Calu3 (cell line): Measurements from ENCODE around the gene CDA. TPM values are rescaled to one million over a fixed set of nuclear protein-coding genes. Genes with fewer than 3 reads are reported as not detected.

Experiments used
- BruUV-seq: library from RNA; stranded (reverse); fragments of 400-500 nt; replicated peaks from 2 replicates; lab custom pipeline; 2021; lab: Mats Ljungman, UMichigan
- CTCF ChIA-PET: fragments of 300-600 bp; sonication (Branson Sonifier 250); formaldehyde crosslinking; loops from one replicate; lab custom pipeline; 2022; ENCODE audit warnings: antibody characterized with exemption; lab: Charles Lee
- DNase-seq: peaks from one replicate; pipeline ENCODE4 v3.0.0; 2022
- H3K27ac Mint-ChIP-seq: one replicate; pipeline ENCODE4 v1.8.0; 2022; ENCODE audit warnings: mixed read lengths; ENCODE audit not compliant: unreplicated experiment
- H3K27me3 Mint-ChIP-seq: one replicate; pipeline ENCODE4 v1.8.0; 2022; ENCODE audit warnings: mixed read lengths; ENCODE audit not compliant: unreplicated experiment
- H3K36me3 Mint-ChIP-seq: one replicate; pipeline ENCODE4 v1.8.0; 2022; ENCODE audit warnings: mild to moderate bottlenecking, moderate library complexity, mixed read lengths; ENCODE audit not compliant: insufficient read depth, unreplicated experiment
- H3K4me1 Mint-ChIP-seq: one replicate; pipeline ENCODE4 v1.8.0; 2022; ENCODE audit warnings: mild to moderate bottlenecking, low read depth, mixed read lengths; ENCODE audit not compliant: unreplicated experiment
- H3K4me3 Mint-ChIP-seq: one replicate; pipeline ENCODE4 v1.8.0; 2022; ENCODE audit warnings: mild to moderate bottlenecking, low read depth, moderate library complexity, mixed read lengths; ENCODE audit not compliant: unreplicated experiment
- H3K9me3 Mint-ChIP-seq: one replicate; pipeline ENCODE4 v1.8.0; 2022; ENCODE audit warnings: low read depth, mixed read lengths; ENCODE audit not compliant: unreplicated experiment
- intact Hi-C: fragments of 100-400 bp; cut with micrococcal nuclease; formaldehyde crosslinking; loops from one replicate; pipeline ENCODE4 v1.10.0; 2022; ENCODE audit not compliant: unreplicated experiment
- total RNA-seq: library from RNA; stranded (reverse); gene quantifications from 2 replicates; pipeline ENCODE4 v1.2.3, GENCODE V29; 2022
- TF ChIP-seq, protein P1 (sequence below): fragments of 200-600 bp; IDR thresholded peaks from one replicate; pipeline ENCODE4 v1.8.0; 2022; ENCODE audit warnings: antibody characterized with exemption; ENCODE audit not compliant: unreplicated experiment

CDA gene
- total RNA-seq, 1 experiment from 2014 or later = 9.0 TPM

DNA sequence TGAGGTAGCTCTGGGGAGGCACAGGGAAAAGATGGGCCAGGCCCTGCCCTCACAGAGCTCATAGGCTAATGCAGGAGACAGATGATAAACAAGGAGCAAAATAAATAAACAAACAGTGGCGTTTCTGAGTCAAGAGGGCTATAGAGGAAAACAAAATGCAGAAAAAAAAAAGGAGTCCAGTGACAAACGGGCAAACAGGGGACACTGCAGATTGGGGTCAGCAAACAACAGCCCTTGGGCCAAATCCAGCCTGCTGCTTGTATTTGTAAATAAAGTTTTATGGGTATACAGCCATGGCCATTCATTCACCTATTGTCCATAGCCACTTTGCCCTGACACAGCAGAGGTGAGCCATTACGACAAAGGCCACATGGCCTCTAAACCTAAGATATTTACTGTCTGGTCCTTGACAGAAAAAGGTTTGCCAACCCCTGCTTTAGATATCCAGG is 25.3 kb downstream of the CDA start:
- Mint-ChIP-seq H3K4me3 (no peak overlapping the region), H3K27me3 (no peaks in the 10 kb centered on the region), H3K9me3 (no peaks in the 10 kb centered on the region), H3K36me3 (peaks cover 18% of the 10 kb centered on the region), H3K27ac (peak overlapping the region; percentile 91), H3K4me1 (peaks cover 27% of the 10 kb centered on the region)
- no peak for DNase-seq
- TF ChIP-seq, protein P1, sequence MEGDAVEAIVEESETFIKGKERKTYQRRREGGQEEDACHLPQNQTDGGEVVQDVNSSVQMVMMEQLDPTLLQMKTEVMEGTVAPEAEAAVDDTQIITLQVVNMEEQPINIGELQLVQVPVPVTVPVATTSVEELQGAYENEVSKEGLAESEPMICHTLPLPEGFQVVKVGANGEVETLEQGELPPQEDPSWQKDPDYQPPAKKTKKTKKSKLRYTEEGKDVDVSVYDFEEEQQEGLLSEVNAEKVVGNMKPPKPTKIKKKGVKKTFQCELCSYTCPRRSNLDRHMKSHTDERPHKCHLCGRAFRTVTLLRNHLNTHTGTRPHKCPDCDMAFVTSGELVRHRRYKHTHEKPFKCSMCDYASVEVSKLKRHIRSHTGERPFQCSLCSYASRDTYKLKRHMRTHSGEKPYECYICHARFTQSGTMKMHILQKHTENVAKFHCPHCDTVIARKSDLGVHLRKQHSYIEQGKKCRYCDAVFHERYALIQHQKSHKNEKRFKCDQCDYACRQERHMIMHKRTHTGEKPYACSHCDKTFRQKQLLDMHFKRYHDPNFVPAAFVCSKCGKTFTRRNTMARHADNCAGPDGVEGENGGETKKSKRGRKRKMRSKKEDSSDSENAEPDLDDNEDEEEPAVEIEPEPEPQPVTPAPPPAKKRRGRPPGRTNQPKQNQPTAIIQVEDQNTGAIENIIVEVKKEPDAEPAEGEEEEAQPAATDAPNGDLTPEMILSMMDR = no peak
- no TSS peak for BruUV-seq
- CTCF ChIA-PET = interaction anchor here (0.6 to 1.8 kb wide), 5 partner anchors 19 to 585 kb away, joined by 3 to 8 read pairs (median 3); partner anchors contain the start of genes CDA and PINK1
- intact Hi-C loops = no loop called here

DNA sequence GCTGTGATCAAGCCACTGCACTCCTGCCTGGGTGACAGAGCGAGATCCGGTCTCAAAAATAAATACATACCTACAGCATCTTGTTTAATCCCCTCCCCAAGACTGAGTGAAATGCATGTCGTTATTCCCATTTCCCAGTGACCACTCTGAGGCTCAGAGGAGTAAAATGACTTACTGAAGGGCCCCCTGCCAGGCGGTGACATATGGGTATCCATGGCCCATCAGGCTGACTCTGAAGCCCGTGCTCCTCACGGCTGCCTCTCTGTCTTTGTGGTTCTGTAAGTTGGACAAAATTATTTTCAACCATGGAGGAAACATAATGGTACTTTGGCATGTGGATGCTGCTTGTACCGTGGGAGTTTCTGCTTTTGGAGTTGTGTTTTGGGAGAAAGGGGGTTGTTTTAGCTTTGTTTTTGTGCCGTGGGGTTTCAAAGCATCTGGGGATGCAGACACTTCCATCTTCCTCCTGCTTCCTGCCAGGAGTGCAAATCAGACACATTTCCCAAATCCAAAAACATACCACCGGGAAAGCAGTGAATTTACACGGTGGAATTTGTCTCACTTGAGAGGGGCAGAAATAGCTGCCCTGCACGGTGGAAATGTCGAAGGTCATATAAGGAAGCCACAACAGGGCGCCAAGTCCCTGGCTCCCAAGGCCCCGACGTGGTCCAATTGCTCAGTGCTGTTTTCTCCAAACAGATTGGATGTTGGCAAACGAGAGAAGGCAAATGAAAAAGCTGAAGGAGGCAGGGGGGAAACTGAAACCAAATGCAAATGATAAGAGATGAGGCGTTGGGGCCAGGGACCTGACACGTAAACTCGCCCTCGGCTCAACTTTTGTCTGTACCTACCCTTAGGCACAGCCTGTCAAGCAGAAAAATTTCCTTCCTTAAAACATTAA is 27.3 kb downstream of the CDA start:
- TF ChIP-seq, protein P1 = no peak

DNA sequence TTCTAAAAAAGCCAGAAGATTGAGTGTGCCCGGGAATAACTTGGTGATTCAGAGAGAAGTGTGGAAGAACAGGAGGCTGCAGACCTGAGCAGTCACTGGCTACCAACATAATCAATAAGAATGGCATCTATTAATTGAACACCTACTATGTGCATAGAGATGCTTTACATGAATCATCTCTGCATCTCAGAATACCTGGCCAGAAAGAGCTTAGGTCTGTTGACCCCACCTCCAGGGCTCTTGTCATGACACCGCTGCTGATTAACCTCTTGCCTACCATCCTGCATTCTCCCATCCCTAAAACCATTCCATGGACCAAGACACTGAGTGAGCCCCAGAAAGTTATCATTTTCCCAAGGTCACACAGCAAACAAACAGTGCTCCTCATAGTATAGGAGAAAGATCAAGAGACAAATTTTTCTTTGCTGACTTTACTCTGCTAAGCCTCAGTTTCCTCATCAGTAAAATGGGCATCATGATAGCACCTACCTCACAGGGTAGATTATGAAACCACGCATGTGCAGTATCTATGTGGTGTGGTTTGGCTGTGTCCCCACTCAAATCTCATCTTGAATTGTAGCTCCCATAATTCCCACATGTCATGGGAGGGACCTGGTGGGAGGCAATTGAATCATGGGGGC is 28.1 kb downstream of the CDA start:
- peaks cover 25% of the 10 kb centered on the region for H3K4me1 Mint-ChIP-seq
- TF ChIP-seq, protein P1 = no peak
- no TSS peak for BruUV-seq
- H3K4me3 Mint-ChIP-seq = no peak overlapping the region
- no peak overlapping the region for H3K27ac Mint-ChIP-seq
- CTCF ChIA-PET = no interaction called here
- intact Hi-C loops = no loop called here
- no peak for DNase-seq
- H3K27me3 Mint-ChIP-seq = no peaks in the 10 kb centered on the region
- peaks cover 17% of the 10 kb centered on the region for H3K36me3 Mint-ChIP-seq
- no peaks in the 10 kb centered on the region for H3K9me3 Mint-ChIP-seq

More for the DNA sequence above, 27.3 kb downstream of the CDA start:
- peaks cover 27% of the 10 kb centered on the region for H3K4me1 Mint-ChIP-seq
- no TSS peak for BruUV-seq
- no peaks in the 10 kb centered on the region for H3K27me3 Mint-ChIP-seq
- CTCF ChIA-PET = no interaction called here
- H3K4me3 Mint-ChIP-seq = no peak overlapping the region
- intact Hi-C loops = no loop called here
- no peak overlapping the region for H3K27ac Mint-ChIP-seq
- peaks cover 18% of the 10 kb centered on the region for H3K36me3 Mint-ChIP-seq
- no peaks in the 10 kb centered on the region for H3K9me3 Mint-ChIP-seq
- DNase-seq = no peak

DNA sequence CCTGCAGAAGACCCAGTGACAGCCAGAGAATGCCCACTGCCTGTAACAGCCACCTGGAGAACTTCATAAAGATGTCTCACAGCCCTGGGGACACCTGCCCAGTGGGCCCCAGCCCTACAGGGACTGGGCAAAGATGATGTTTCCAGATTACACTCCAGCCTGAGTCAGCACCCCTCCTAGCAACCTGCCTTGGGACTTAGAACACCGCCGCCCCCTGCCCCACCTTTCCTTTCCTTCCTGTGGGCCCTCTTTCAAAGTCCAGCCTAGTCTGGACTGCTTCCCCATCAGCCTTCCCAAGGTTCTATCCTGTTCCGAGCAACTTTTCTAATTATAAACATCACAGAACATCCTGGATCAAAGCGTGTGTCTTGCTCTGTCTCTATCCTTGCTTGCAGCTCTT is 29.7 kb downstream of the CDA start:
- H3K27ac Mint-ChIP-seq = no peak overlapping the region
- no peaks in the 10 kb centered on the region for H3K27me3 Mint-ChIP-seq
- CTCF ChIA-PET = interaction anchor here (0.6 kb wide), 1 partner anchor 17 kb away, joined by 5 read pairs; no protein-coding TSS in a partner anchor
- no peaks in the 10 kb centered on the region for H3K9me3 Mint-ChIP-seq
- TF ChIP-seq, protein P1 = no peak
- no peak overlapping the region for H3K4me3 Mint-ChIP-seq
- no peak for DNase-seq
- peaks cover 11% of the 10 kb centered on the region for H3K4me1 Mint-ChIP-seq
- H3K36me3 Mint-ChIP-seq = peaks cover 7% of the 10 kb centered on the region
- BruUV-seq = no TSS peak
- intact Hi-C loops = no loop called here
